A549 (cell line): ENCODE results near the gene PDCD6IP. TPM values are rescaled to one million over a fixed set of nuclear protein-coding genes. Genes with fewer than 3 reads are reported as not detected.

ENCODE experiments used
- ATAC-seq, 2 experiments: fragments of 200-7000 bp in 1 of 2; fragments of >200 bp in 1 of 2; cut with Nextera tagmentation in 1 of 2; cut with Tn5 transposase in 1 of 2; 3 replicates each; pipeline versions ENCODE4 v1.8.0 to v1.9.1; 2018 to 2020; ENCODE audit warnings: mild to moderate bottlenecking in 1 of 2, moderate library complexity in 1 of 2
- CTCF ChIA-PET: fragments of 300-600 bp; sonication (Branson Sonifier 250); formaldehyde crosslinking; extraction: SDS; loops from one replicate; lab custom pipeline; 2021; ENCODE audit warnings: antibody characterized with exemption, inconsistent platforms; lab: Yijun Ruan, JAX
- POLR2A ChIA-PET: fragments of 350-600 bp; formaldehyde crosslinking; extraction: SDS; loops from one replicate; lab custom pipeline; 2021; ENCODE audit warnings: antibody characterized with exemption, inconsistent platforms; lab: Yijun Ruan, JAX
- DNase-seq, 2 experiments: peaks; one replicate each; pipeline versions ENCODE4 v3.0.0 to v3.0.0-alpha.2; 2011 to 2016; ENCODE audit warnings: low read depth in 1 of 2, low spot score in 1 of 2
- FAIRE-seq: peaks from 2 replicates; lab custom pipeline; 2011; peaks lifted over from hg19 to GRCh38; lab: Jason Lieb, UNC
- H3K27ac ChIP-seq, 2 experiments: fragments of >200 bp; sonication (Bioruptor Twin); formaldehyde crosslinking; 3 replicates each; pipeline ENCODE4 v1.5.1; 2016 to 2017
- H3K4me1 ChIP-seq: fragments of >200 bp; sonication (Bioruptor Twin); formaldehyde crosslinking; 3 replicates; pipeline ENCODE4 v1.6.1; 2016
- H3K4me2 ChIP-seq: fragments of >200 bp; sonication (Bioruptor Twin); formaldehyde crosslinking; 3 replicates; pipeline ENCODE4 v1.6.1; 2016
- H3K4me3 ChIP-seq: fragments of >200 bp; sonication (Bioruptor Twin); formaldehyde crosslinking; 3 replicates; pipeline ENCODE4 v1.5.1; 2016
- H3K9me3 ChIP-seq: fragments of >200 bp; sonication (Bioruptor Twin); formaldehyde crosslinking; 3 replicates; pipeline ENCODE4 v1.6.1; 2016
- CBX2 ChIP-seq: fragments of 200-600 bp; sonication (generic); IDR thresholded peaks from 2 replicates; pipeline ENCODE4 v1.6.1; 2016; ENCODE audit warnings: low read depth, mild to moderate bottlenecking, borderline replicate concordance
- CHD4 ChIP-seq: fragments of 200-600 bp; sonication (generic); IDR thresholded peaks from 2 replicates; pipeline ENCODE4 v1.6.1; 2016; ENCODE audit warnings: antibody characterized with exemption, mild to moderate bottlenecking, borderline replicate concordance
- E2F6 ChIP-seq: IDR thresholded peaks from 2 replicates; pipeline ENCODE4 v1.6.1; 2012; ENCODE audit warnings: low read depth, borderline replicate concordance
- EP300 ChIP-seq, 2 experiments: fragments of >200 bp; sonication (Bioruptor Twin); formaldehyde crosslinking; IDR thresholded peaks; 2 replicates in 1 of 2; 3 replicates in 1 of 2; pipeline ENCODE4 v1.6.1; 2016 to 2017
- FOSB ChIP-seq: fragments of 250-450 bp; sonication (Bioruptor Pico); IDR thresholded peaks from 2 replicates; pipeline ENCODE4 v1.5.0; 2020; ENCODE audit warnings: mild to moderate bottlenecking, moderate library complexity
- HMGXB4 ChIP-seq: fragments of 250-450 bp; sonication (Bioruptor Pico); IDR thresholded peaks from 2 replicates; pipeline ENCODE4 v1.5.0; 2021; ENCODE audit warnings: mild to moderate bottlenecking, moderate library complexity, borderline replicate concordance
- HOXA7 ChIP-seq: fragments of 250-450 bp; sonication (Bioruptor Pico); IDR thresholded peaks from 2 replicates; pipeline ENCODE4 v1.5.0; 2020; ENCODE audit warnings: mild to moderate bottlenecking, moderate library complexity
- JUNB ChIP-seq: fragments of >200 bp; sonication (Bioruptor Twin); formaldehyde crosslinking; IDR thresholded peaks from 2 replicates; pipeline ENCODE4 v1.6.1; 2016
- MAFK ChIP-seq: fragments of 450-650 bp; IDR thresholded peaks from 2 replicates; pipeline ENCODE4 v1.6.1; 2014; ENCODE audit not compliant: partially characterized antibody
- MAZ ChIP-seq: fragments of 150-350 bp; IDR thresholded peaks from 2 replicates; pipeline ENCODE4 v1.6.1; 2014; ENCODE audit warnings: antibody characterized with exemption, low read depth, low read length, borderline replicate concordance
- NR3C1 ChIP-seq: fragments of >200 bp; sonication (Bioruptor Twin); formaldehyde crosslinking; IDR thresholded peaks from 3 replicates; pipeline ENCODE4 v1.6.1; 2017
- RARB ChIP-seq: fragments of 250-450 bp; sonication (Bioruptor Pico); IDR thresholded peaks from 2 replicates; pipeline ENCODE4 v1.8.0; 2021; ENCODE audit warnings: mild to moderate bottlenecking, moderate library complexity
- RCOR1 ChIP-seq: fragments of 150-350 bp; IDR thresholded peaks from 2 replicates; pipeline ENCODE4 v1.6.1; 2014; ENCODE audit warnings: antibody characterized with exemption, low read length, low read depth
- REST ChIP-seq: fragments of 200-600 bp; sonication (generic); IDR thresholded peaks from 2 replicates; pipeline ENCODE4 v1.6.1; 2016; ENCODE audit warnings: antibody characterized with exemption, mild to moderate bottlenecking, moderate library complexity
- TP53 ChIP-seq: fragments of 250-450 bp; sonication (Bioruptor Pico); IDR thresholded peaks from 2 replicates; pipeline ENCODE4 v1.5.0; 2021; ENCODE audit warnings: mild to moderate bottlenecking, moderate library complexity
- ZC3H11A ChIP-seq: fragments of 450-650 bp; IDR thresholded peaks from 2 replicates; pipeline ENCODE4 v1.6.1; 2014; ENCODE audit warnings: antibody characterized with exemption, mild to moderate bottlenecking
- ZNF302 ChIP-seq: fragments of 250-450 bp; sonication (Bioruptor Pico); IDR thresholded peaks from 2 replicates; pipeline ENCODE4 v1.9.0; 2021; ENCODE audit warnings: inconsistent platforms, mild to moderate bottlenecking, moderate library complexity
- ZSCAN20 ChIP-seq: fragments of 250-450 bp; sonication (Bioruptor Pico); IDR thresholded peaks from 2 replicates; pipeline ENCODE4 v1.8.0; 2022; ENCODE audit warnings: mild to moderate bottlenecking, moderate library complexity
- WGBS: methylation state at CpG from one replicate; pipeline ENCODE4 v1.1.6; 2017; ENCODE audit errors: missing lambda C conversion rate; 5-methylcytosine and 5-hydroxymethylcytosine counted together
- polyA plus RNA-seq, 4 experiments: library from polyadenylated mRNA; depleted of rRNA in 3 of 4; stranded (reverse); fragments of >200 nt; fragmentation: RNase III in 1 of 4; extraction: RNeasy Plus Mini Kit Qiagen cat#74134 plus additional on column Dnase treatment in 1 of 4; gene quantifications; 2 replicates in 3 of 4; 3 replicates in 1 of 4; pipeline ENCODE4 v1.2.3, GENCODE V29; 2011 to 2017
- TF ChIP-seq, protein P1 (sequence below): fragments of 450-650 bp; IDR thresholded peaks from 2 replicates; pipeline ENCODE4 v1.6.1; 2014; ENCODE audit warnings: antibody characterized with exemption
- TF ChIP-seq, protein P2 (sequence below): fragments of >200 bp; sonication (Bioruptor Twin); formaldehyde crosslinking; IDR thresholded peaks from 3 replicates; pipeline ENCODE4 v1.6.1; 2016

The PDCD6IP gene
- polyA plus RNA-seq, 2 of the 4 experiments (the other 2 are of a cell fraction): 145 to 221 TPM

- Histone ChIP-seq H3K4me2 (no peak overlapping the region), H3K4me1 (peaks cover 6% of the 10 kb centered on the region; the same call in 1 of the 3 replicates), H3K4me3 (no peak overlapping the region), H3K9me3 (no peaks in the 10 kb centered on the region), H3K27ac (no peak overlapping the region)
- no peak for ATAC-seq
- CTCF ChIA-PET: interaction anchor here (3.5 to 8.1 kb wide), 2 partner anchors 14 to 799 kb away, joined by 20 to 116 read pairs; no protein-coding TSS in a partner anchor
- WGBS: 65% methylated on average over 6 of the region's 6 CpGs
- DNase-seq: no peak
- FAIRE-seq: no peak
- POLR2A ChIA-PET: no interaction called here
- no peak for TF ChIP-seq HOXA7 (CRISPR knock-in tag)
- no peak for TF ChIP-seq ZC3H11A
- TF ChIP-seq ZSCAN20 (CRISPR knock-in tag): no peak
- no peak for TF ChIP-seq HMGXB4 (CRISPR knock-in tag)
- no peak for TF ChIP-seq RARB (CRISPR knock-in tag)
- no peak for TF ChIP-seq CHD4
- no peak for TF ChIP-seq NR3C1
- TF ChIP-seq E2F6: no peak
- no peak for TF ChIP-seq EP300 (IDR thresholded peaks at IDR 0.05)
- no peak for TF ChIP-seq CBX2
Measured at GRCh38 chr3:33885496-33885895, 87.1 kb downstream of the PDCD6IP start.

- DNase-seq (no peak), FAIRE-seq (no peak), ATAC-seq (no peak)
- H3K9me3 ChIP-seq: no peaks in the 10 kb centered on the region
- TF ChIP-seq JUNB (no peak), RCOR1 (no peak), FOSB (no peak), ZNF302 (CRISPR knock-in tag) (no peak), REST (no peak), MAZ (no peak), MAFK (no peak), E2F6 (no peak), TP53 (CRISPR knock-in tag) (no peak)
- TF ChIP-seq, protein P1, sequence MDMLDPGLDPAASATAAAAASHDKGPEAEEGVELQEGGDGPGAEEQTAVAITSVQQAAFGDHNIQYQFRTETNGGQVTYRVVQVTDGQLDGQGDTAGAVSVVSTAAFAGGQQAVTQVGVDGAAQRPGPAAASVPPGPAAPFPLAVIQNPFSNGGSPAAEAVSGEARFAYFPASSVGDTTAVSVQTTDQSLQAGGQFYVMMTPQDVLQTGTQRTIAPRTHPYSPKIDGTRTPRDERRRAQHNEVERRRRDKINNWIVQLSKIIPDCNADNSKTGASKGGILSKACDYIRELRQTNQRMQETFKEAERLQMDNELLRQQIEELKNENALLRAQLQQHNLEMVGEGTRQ: no peak
- TF ChIP-seq, protein P2, sequence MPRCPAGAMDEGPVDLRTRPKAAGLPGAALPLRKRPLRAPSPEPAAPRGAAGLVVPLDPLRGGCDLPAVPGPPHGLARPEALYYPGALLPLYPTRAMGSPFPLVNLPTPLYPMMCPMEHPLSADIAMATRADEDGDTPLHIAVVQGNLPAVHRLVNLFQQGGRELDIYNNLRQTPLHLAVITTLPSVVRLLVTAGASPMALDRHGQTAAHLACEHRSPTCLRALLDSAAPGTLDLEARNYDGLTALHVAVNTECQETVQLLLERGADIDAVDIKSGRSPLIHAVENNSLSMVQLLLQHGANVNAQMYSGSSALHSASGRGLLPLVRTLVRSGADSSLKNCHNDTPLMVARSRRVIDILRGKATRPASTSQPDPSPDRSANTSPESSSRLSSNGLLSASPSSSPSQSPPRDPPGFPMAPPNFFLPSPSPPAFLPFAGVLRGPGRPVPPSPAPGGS: no peak
- H3K4me3 ChIP-seq: no peak overlapping the region
- H3K4me2 ChIP-seq: no peak overlapping the region
- no peak overlapping the region for H3K27ac ChIP-seq
- peaks cover 6% of the 10 kb centered on the region; the same call in 1 of the 3 replicates for H3K4me1 ChIP-seq
- ChIA-PET POLR2A (no interaction called here), CTCF (interaction anchor here (8.1 kb wide), 1 partner anchor 799 kb away, joined by 116 read pairs; no protein-coding TSS in a partner anchor)
- WGBS: 90% methylated on average over 2 of the region's 2 CpGs
Measured at GRCh38 chr3:33886015-33886414, 87.6 kb downstream of the PDCD6IP start.
